HL-60 (cell line): Measurements from ENCODE around the gene IQSEC3.

Source experiments
- DNase-seq, 2 experiments: peaks; one replicate each; pipeline ENCODE4 v3.0.0-alpha.2; 2010 to 2020; ENCODE audit warnings: low read depth in 1 of 2, low spot score in 1 of 2
- H3K27ac ChIP-seq: fragments of 250-450 bp; sonication (Bioruptor Pico); replicated peaks from 2 replicates; pipeline ENCODE4 v1.5.1; 2020; ENCODE audit warnings: mild to moderate bottlenecking, moderate library complexity
- H3K27me3 ChIP-seq: fragments of 250-450 bp; sonication (Bioruptor Pico); 2 replicates; pipeline ENCODE4 v1.5.1; 2021; ENCODE audit warnings: mild to moderate bottlenecking, moderate library complexity; ENCODE audit not compliant: insufficient read depth, poor library complexity, severe bottlenecking
- H3K4me3 ChIP-seq: replicated peaks from 2 replicates; pipeline ENCODE4 v1.5.1; 2011; ENCODE audit warnings: mild to moderate bottlenecking, control low read depth, low read length; ENCODE audit not compliant: insufficient read depth
- GABPA ChIP-seq: IDR thresholded peaks from 2 replicates; pipeline ENCODE4 v1.6.1; 2012; ENCODE audit warnings: low read depth
- POLR2AphosphoS5 ChIP-seq: IDR thresholded peaks from 2 replicates; pipeline ENCODE4 v1.6.1; 2012; ENCODE audit warnings: low read depth
- REST ChIP-seq: IDR thresholded peaks from 2 replicates; pipeline ENCODE4 v1.6.1; 2012; ENCODE audit warnings: low read depth; ENCODE audit not compliant: insufficient replicate concordance
- SPI1 ChIP-seq: IDR thresholded peaks from 2 replicates; pipeline ENCODE4 v1.6.1; 2012; ENCODE audit warnings: low read depth, mild to moderate bottlenecking, borderline replicate concordance
- TF ChIP-seq, protein P1 (sequence below): IDR thresholded peaks from one replicate; pipeline ENCODE4 v1.5.1; 2011; ENCODE audit warnings: low read length, control low read depth, inconsistent platforms; ENCODE audit not compliant: insufficient read depth

IQSEC3 gene

GRCh38 chr12:54750-55535, 11.6 kb upstream of the IQSEC3 start:
- Histone ChIP-seq H3K4me3 (no peak overlapping the region), H3K27ac (no peak overlapping the region), H3K27me3 (peaks cover 2% of the 10 kb centered on the region)
- DNase-seq, result no peak
- TF ChIP-seq POLR2AphosphoS5 (no peak), SPI1 (no peak), REST (no peak), GABPA (no peak)
- TF ChIP-seq, protein P1, sequence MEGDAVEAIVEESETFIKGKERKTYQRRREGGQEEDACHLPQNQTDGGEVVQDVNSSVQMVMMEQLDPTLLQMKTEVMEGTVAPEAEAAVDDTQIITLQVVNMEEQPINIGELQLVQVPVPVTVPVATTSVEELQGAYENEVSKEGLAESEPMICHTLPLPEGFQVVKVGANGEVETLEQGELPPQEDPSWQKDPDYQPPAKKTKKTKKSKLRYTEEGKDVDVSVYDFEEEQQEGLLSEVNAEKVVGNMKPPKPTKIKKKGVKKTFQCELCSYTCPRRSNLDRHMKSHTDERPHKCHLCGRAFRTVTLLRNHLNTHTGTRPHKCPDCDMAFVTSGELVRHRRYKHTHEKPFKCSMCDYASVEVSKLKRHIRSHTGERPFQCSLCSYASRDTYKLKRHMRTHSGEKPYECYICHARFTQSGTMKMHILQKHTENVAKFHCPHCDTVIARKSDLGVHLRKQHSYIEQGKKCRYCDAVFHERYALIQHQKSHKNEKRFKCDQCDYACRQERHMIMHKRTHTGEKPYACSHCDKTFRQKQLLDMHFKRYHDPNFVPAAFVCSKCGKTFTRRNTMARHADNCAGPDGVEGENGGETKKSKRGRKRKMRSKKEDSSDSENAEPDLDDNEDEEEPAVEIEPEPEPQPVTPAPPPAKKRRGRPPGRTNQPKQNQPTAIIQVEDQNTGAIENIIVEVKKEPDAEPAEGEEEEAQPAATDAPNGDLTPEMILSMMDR, result no peak

- H3K27ac ChIP-seq, result no peak overlapping the region
- DNase-seq, result peak in 1 of 2 experiments; percentile 31
- peaks cover 2% of the 10 kb centered on the region for H3K27me3 ChIP-seq
- TF ChIP-seq SPI1 (peak; percentile 99), POLR2AphosphoS5 (no peak), REST (peak; percentile 53), GABPA (no peak)
- TF ChIP-seq, protein P1, result no peak
- no peak overlapping the region for H3K4me3 ChIP-seq
Observed at GRCh38 chr12:56683-57346, 9.8 kb upstream of the IQSEC3 start.

GRCh38 chr12:57539-57938, 9.0 kb upstream of the IQSEC3 start:
- DNase-seq, result no peak
- Histone ChIP-seq H3K27ac (no peak overlapping the region), H3K4me3 (no peak overlapping the region), H3K27me3 (peaks cover 2% of the 10 kb centered on the region)
- TF ChIP-seq GABPA, result no peak
- TF ChIP-seq POLR2AphosphoS5, result no peak
- no peak for TF ChIP-seq REST
- TF ChIP-seq, protein P1, result no peak
- TF ChIP-seq SPI1, result no peak
